ENCODE results near the gene POFUT1. TPM values are rescaled to one million over a fixed set of nuclear protein-coding genes. Genes with fewer than 3 reads are reported as not detected.

Gene POFUT1
- total and polyA plus RNA-seq, 2 donors (not counting 3 experiments of a cell fraction or from before 2014, with no cell fraction given): 29.0 to 51.4 TPM

DNA sequence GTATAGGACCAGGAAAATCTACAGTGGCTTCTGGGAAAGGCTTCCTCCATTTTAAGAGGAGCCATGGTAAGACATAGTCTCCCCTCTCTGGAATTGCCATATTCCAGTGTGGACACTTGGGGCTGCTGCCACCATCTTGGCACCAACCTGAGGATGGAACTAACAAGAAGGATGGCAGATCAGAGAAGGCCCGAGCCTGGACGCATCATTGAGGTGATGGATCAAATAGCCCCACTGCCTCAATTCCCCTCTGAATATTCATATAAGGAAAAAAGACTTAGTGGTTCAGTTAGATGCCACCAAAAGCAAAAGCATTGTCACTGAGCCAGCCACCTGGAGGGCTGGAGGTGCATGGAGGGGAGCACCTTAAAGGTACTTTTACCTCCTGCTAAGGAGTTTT, 26.1 kb upstream of the POFUT1 start:
- Histone ChIP-seq H3K36me3 (ENCODE audit: control insufficient read depth in 2 of 2, extremely low read depth in 1 of 2, insufficient read depth in 2 of 2, low read length in 2 of 2) (no peaks in the 10 kb centered on the region), H3K4me1 (ENCODE audit: control insufficient read depth, extremely low read depth, insufficient read depth, low read length) (no peaks in the 10 kb centered on the region), H2AFZ (ENCODE audit: low read depth, low read length) (no peak overlapping the region), H3K9me1 (replicated peaks; ENCODE audit: control insufficient read depth, extremely low read depth, insufficient read depth, low read length) (no peaks in the 10 kb centered on the region), H3K4me3 (replicated peaks in 1 of 3; ENCODE audit: insufficient read depth in 1 of 3, low read depth in 1 of 3, low read length in 3 of 3) (no peak overlapping the region), H3K27ac (ENCODE audit: insufficient read depth, low read depth, low read length) (no peak overlapping the region), H3K79me2 (ENCODE audit: control insufficient read depth, insufficient read depth, low read length) (no peaks in the 10 kb centered on the region), H3K27me3 (ENCODE audit: control insufficient read depth in 2 of 2, insufficient read depth in 2 of 2, low read length in 2 of 2) (no peaks in the 10 kb centered on the region), H3K9me3 (replicated peaks; ENCODE audit: control insufficient read depth, insufficient read depth, low read length) (no peaks in the 10 kb centered on the region), H3K9ac (replicated peaks; ENCODE audit: extremely low read depth, insufficient read depth, low read length) (no peak overlapping the region), H3K4me2 (ENCODE audit: insufficient read depth, low read length) (no peak overlapping the region), H4K20me1 (replicated peaks; ENCODE audit: control insufficient read depth, extremely low read depth, insufficient read depth, low read length) (no peaks in the 10 kb centered on the region)
- FAIRE-seq (no peak), DNase-seq (ENCODE audit: low read depth, low spot score) (no peak)
- dilution Hi-C loops (cut with MboI; ENCODE audit: extremely low pct_ligation_motif_present, low sequenced_read_pairs) (no loop called here), intact Hi-C loops (cut with micrococcal nuclease) (no loop called here)
- ChIA-PET CTCF (interaction anchor here (1.7 kb wide), 1 partner anchor 9 kb away, joined by 5 read pairs; no protein-coding TSS in a partner anchor), POLR2A (no interaction called here)
- BruUV-seq (replicated peaks): no TSS peak
- TF ChIP-seq GATA2 (IDR thresholded peaks at IDR 0.05; ENCODE audit: insufficient read depth, insufficient read length, low read depth, low read length): no peak
- no peak for TF ChIP-seq MYC (IDR thresholded peaks at IDR 0.05; ENCODE audit: low read depth, low read length)
- TF ChIP-seq EZH2 (IDR thresholded peaks at IDR 0.05; ENCODE audit: borderline replicate concordance, low read depth, low read length, severe bottlenecking): no peak
- no peak for TF ChIP-seq CTCF (IDR thresholded peaks at IDR 0.05; ENCODE audit: extremely low read depth in 1 of 2, insufficient read depth in 1 of 2, low read depth in 1 of 2, low read length in 2 of 2)

- POLR2A ChIA-PET: no interaction called here
- dilution Hi-C loops (cut with MboI; ENCODE audit: extremely low pct_ligation_motif_present, low sequenced_read_pairs): no loop called here
- H3K4me1 ChIP-seq (ENCODE audit: control insufficient read depth, extremely low read depth, insufficient read depth, low read length): peaks cover 1% of the 10 kb centered on the region
Measured at GRCh38 chr20:32183947-32184635, 23.6 kb upstream of the POFUT1 start.

More at GRCh38 chr20:32183947-32184635, 23.6 kb upstream of the POFUT1 start:
- H3K9me1 ChIP-seq (replicated peaks; ENCODE audit: control insufficient read depth, extremely low read depth, insufficient read depth, low read length): no peaks in the 10 kb centered on the region
- no peaks in the 10 kb centered on the region for H4K20me1 ChIP-seq (replicated peaks; ENCODE audit: control insufficient read depth, extremely low read depth, insufficient read depth, low read length)
- H3K79me2 ChIP-seq (ENCODE audit: control insufficient read depth, insufficient read depth, low read length): no peaks in the 10 kb centered on the region
- no peaks in the 10 kb centered on the region for H3K27me3 ChIP-seq (ENCODE audit: control insufficient read depth in 2 of 2, insufficient read depth in 2 of 2, low read length in 2 of 2)
- BruUV-seq (replicated peaks): no TSS peak
- TF ChIP-seq POLR2A (IDR thresholded peaks at IDR 0.05; ENCODE audit: low read depth, low read length) (no peak), POLR2AphosphoS5 (IDR thresholded peaks at IDR 0.05; ENCODE audit: insufficient read depth, low read depth, low read length) (no peak), MYC (IDR thresholded peaks at IDR 0.05; ENCODE audit: low read depth, low read length) (no peak), EZH2 (IDR thresholded peaks at IDR 0.05; ENCODE audit: borderline replicate concordance, low read depth, low read length, severe bottlenecking) (no peak), JUN (IDR thresholded peaks at IDR 0.05; ENCODE audit: borderline replicate concordance, insufficient read depth, insufficient read length, low read depth) (no peak), GATA2 (IDR thresholded peaks at IDR 0.05; ENCODE audit: insufficient read depth, insufficient read length, low read depth, low read length) (no peak), CTCF (IDR thresholded peaks at IDR 0.05; ENCODE audit: extremely low read depth in 1 of 2, insufficient read depth in 1 of 2, low read depth in 1 of 2, low read length in 2 of 2) (no peak), FOS (IDR thresholded peaks at IDR 0.05; ENCODE audit: borderline replicate concordance, insufficient read depth, low read length) (no peak)
- TF ChIP-seq, protein P1, sequence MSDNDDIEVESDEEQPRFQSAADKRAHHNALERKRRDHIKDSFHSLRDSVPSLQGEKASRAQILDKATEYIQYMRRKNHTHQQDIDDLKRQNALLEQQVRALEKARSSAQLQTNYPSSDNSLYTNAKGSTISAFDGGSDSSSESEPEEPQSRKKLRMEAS (IDR thresholded peaks at IDR 0.05; ENCODE audit: insufficient read depth, insufficient read length): no peak
- FAIRE-seq (no peak), DNase-seq (ENCODE audit: low read depth, low spot score) (no peak)
- H3K4me3 ChIP-seq (replicated peaks in 1 of 3; ENCODE audit: insufficient read depth in 1 of 3, low read depth in 1 of 3, low read length in 3 of 3): no peak overlapping the region
- intact Hi-C loops (cut with micrococcal nuclease): no loop called here
- H3K27ac ChIP-seq (ENCODE audit: insufficient read depth, low read depth, low read length): no peak overlapping the region
- CTCF ChIA-PET: no interaction called here
- H3K36me3 ChIP-seq (ENCODE audit: control insufficient read depth in 2 of 2, extremely low read depth in 1 of 2, insufficient read depth in 2 of 2, low read length in 2 of 2): no peaks in the 10 kb centered on the region
- H3K9me3 ChIP-seq (replicated peaks; ENCODE audit: control insufficient read depth, insufficient read depth, low read length): no peaks in the 10 kb centered on the region
- H3K9ac ChIP-seq (replicated peaks; ENCODE audit: extremely low read depth, insufficient read depth, low read length): no peak overlapping the region
- H3K4me2 ChIP-seq (ENCODE audit: insufficient read depth, low read length): no peak overlapping the region
- no peak overlapping the region for H2AFZ ChIP-seq (ENCODE audit: low read depth, low read length)
